Activated naive CD4-positive, alpha-beta T cell (primary cell): ENCODE measurements around the gene IGF2R.
"Not testable (repeated sequence)": the region's sequence is repeated elsewhere in the genome, so short reads cannot be mapped to it uniquely, and the experiment has no call there.

Source experiments
- DNase-seq, 4 experiments: peaks; one replicate each; lab custom pipeline; 2025; lab: John Stamatoyannopoulos, UW

Gene IGF2R

DNA sequence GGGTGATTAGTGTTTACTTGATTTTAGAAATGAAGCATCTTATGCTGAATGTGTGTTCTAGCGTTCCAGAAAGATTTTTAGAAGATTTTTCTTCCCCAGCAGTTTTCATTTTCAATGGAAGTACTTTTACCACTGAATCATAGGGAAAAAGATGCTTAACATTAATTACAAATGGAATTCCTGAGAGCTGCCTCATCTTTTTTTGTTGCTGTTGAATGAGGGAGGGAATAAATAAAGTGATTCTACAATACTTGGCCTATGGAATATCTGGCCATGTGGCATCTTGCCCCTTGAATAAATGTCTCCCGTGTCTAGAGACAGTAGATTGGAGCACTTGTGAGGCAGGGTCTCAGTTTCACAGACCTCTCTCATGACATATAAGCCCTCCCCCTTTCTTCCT lies 108.6 kb downstream of the IGF2R start:
- DNase-seq = no peak

DNA sequence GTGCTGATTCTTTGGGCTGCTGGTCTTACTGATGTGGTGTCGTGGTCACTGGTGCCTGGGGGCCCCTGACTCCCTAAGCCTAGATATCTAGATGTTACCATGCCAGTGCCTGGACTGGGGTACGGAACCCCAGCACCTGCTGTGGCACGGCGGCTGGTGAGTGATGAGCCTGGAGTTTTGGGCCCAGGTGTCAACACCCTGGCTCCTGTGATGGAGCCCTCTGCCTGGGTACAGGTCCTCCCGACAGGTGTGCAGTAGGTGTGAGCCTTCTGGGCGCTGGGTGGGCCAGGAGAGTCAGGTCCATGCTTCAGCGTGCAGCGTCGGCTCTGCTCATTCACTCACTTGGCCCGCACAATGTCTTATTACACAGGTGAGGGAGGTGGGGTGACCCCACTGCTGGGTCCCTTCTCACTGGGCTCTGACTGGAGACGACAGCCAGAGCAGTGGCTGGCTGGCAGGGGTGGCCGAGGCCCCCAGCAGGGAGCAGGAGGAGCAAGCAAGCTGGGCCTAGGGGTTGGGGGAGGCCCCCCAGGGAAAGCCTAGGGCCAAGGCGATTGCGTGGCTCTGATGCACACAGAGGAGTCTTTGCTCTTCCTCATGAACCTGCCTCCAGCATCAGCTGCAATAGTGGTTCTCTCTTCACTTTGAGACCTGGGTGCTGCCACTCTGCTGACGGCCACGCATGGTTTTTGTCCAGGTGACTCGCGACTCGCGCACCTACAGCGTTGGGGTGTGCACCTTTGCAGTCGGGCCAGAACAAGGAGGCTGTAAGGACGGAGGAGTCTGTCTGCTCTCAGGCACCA lies 110.2 kb downstream of the IGF2R start:
- DNase-seq = no peak

DNA sequence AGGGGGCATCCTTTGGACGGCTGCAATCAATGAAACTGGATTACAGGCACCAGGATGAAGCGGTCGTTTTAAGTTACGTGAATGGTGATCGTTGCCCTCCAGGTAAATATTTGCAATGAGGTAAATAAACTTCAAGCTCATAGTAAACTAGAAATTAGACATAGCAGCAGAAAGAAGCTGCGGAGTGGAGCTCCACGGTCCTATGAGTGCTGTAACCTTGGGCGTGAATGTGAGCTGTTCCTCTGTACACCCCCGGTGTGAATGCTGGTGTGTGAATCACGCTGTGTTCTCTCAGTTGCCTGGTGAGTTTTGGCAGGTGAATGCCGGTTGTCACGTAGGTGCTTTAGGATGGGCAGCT lies 110.8 kb downstream of the IGF2R start:
- no peak for DNase-seq

DNA sequence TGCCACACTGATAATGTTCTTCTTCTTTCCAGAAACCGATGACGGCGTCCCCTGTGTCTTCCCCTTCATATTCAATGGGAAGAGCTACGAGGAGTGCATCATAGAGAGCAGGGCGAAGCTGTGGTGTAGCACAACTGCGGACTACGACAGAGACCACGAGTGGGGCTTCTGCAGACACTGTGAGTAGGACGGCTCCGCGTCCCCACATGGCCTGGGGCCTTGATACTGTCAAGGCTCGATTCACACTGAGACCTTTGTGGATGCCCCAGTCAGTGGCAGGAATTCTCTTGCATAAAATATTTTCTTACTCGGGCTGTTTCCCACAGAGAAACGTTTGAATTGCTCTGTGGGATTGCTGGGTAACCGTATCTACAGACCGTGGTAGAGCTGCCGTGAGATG lies 111.2 kb downstream of the IGF2R start:
- DNase-seq = no peak

DNA sequence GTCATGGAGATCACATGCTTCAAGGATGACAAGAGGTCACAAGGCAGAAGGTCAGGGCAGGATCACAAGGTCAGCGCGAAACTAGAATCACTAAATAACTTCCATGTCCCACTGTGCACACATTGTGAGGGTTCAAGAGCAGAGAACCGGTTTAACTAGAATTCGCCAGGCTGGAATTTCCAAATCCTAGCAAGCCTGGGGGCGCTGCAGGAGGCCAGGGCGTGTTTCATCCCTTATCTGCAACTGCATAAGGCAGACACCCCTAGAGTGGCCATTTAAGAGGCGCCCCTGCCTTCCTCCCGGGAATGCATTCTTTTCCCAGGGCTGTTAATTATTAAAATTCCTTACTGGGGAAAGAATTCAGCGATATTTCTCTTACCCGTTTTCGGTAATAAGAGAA lies 112.5 kb downstream of the IGF2R start:
- DNase-seq = no peak

DNA sequence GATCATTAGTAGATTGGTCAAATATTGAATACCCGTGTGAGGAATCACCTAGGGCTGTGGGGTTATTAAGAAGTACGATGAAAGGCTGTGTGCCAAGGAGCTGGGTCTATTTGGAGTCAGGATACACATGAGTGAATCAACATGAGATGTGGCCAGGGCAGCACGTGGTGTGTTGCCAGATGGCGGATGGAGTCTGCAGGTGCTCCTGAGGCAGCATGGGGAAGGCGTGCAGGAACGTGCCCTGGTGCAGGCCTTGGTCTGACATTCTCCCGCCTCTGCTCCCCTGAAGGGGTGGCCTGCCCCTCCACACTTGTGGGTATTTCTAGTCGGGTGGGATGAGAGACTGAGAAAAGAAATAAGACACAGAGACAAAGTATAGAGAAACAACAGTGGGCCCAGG lies 113.7 kb downstream of the IGF2R start:
- no peak for DNase-seq

DNA sequence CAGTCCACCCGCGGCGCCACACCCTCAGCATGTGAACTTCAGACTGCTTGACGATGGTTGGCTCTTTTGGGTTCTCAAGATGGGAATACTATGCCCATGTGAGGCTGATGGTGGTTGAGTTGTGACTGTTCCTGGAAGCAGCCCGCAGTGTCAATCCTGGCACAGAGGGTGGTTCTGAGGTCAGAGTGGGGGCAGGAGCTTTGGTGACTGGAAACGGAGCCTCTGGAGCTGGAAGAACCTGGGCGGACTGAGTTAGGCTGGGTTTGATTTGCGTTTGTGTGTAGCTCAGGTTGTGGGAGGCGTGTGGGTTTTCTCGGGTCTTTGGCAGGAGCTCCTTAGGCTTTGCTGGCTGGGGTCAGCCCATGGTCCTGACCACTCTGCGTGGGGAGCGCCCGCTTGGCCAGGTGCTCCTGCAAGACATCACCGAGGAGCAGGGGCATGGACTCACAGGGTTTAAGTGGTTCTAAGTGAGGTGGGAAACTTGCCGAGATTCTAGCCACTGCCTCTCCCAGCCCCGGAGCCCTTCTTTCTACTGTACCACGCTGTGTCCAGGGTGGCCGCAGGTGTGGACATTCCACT lies 115.4 kb downstream of the IGF2R start:
- DNase-seq = no peak

DNA sequence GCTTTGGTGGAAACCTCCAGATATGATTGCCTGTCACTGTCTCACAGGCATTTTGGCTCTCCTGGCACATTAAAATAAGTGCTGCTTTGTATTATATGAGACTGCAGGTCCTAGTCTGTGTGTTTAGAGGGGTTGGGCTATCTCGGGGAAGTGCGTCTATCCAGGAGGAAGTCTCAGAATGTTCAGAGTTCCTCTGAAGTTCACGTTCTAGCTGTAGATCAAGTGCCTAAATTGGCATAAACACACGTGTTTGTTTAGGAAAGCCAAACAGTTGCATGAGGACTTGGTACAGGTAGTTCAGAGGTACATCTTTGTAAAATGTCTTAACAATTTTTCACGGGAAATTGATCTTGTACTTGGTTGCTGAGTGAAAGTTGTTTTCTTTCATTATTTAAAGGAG lies 116.3 kb downstream of the IGF2R start:
- no peak for DNase-seq

DNA sequence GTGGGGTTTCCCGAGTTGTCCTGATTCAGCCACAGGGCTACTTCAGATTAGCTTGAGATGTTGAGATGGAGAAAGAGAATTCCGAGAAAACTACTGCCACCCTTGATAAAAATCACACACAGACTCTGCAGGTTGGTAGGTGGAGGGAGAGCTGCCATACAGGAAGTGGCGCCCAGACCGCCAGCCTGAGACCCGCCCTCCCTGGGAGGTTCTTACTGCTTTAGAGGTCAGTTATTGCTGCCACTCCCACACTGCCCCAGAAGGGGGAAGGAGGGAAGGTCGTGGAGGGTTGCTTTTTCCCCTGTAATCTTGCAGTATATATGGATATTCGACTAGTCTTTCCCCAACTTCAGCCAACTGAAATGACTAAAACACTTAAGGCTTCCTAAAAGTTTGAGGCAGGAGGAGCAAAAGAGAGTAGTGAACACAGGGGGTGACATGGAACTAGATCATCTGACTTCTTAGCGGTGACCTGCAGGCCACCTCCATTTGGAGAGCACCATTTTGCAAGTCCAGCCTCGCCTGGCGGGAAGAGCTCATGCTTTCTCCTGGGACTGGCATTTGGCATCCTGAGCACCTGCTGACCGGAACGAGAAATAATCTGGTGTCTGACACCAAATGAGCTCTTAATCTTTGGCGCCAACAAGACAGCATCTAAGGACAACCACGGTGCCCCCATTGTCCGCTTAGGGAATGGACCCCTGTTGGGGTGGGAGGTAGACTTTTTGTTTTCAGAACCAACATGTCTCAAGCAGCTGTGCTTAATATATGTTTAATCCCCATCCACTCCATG lies 117.0 kb downstream of the IGF2R start:
- no peak for DNase-seq

DNA sequence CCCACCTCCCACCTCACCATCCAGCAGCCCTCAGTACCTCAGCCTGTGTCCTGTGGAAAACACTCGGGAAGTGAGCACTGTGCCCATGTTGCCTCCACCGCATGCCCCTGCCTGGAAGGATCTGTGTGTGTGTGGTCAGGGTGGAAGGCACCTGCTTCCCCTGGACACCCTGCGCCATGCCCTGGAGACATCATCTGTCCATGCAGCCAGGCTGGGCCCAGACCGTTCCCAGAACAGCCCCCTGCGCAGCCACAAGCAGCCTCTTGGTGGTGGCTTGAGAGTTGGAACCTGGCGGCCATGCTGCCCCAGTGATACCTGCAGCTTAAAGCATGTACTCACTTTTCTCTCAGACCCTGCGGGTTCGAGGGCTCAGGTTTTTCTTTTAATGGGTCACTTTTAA lies 117.9 kb downstream of the IGF2R start:
- no peak for DNase-seq

DNA sequence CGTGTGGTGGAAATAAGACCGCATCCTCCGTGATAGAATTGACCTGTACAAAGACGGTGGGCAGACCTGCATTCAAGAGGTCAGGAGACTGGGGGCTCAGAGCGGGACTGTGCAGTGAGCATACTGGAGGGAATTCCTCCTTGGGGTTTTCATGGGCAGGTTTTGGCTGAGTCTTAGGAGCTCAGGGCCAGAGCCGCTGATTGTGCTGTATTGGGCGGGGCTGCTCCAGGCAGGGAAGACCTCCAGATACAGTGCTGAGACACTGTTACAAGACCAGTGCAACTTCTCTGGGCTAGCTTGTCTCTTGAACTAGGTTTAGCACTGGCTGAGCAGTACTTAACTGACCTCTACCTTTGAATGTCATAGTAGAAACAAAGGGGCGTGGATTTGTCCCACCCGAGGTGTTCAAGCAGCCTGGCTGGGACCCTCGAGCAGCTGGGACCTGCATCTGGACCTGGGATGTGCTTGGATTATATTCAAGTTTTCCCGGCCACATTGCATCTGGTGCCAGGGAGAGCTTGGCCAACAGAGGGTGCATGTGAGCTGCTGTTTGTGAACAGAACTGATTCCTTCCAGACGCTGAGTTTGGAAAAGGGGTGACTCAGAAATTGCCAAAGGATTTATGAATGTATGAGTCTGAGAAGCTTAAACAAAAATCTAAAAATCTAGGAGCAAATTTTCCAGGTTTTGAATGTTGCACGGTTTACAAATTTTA lies 119.3 kb downstream of the IGF2R start:
- DNase-seq = no peak

DNA sequence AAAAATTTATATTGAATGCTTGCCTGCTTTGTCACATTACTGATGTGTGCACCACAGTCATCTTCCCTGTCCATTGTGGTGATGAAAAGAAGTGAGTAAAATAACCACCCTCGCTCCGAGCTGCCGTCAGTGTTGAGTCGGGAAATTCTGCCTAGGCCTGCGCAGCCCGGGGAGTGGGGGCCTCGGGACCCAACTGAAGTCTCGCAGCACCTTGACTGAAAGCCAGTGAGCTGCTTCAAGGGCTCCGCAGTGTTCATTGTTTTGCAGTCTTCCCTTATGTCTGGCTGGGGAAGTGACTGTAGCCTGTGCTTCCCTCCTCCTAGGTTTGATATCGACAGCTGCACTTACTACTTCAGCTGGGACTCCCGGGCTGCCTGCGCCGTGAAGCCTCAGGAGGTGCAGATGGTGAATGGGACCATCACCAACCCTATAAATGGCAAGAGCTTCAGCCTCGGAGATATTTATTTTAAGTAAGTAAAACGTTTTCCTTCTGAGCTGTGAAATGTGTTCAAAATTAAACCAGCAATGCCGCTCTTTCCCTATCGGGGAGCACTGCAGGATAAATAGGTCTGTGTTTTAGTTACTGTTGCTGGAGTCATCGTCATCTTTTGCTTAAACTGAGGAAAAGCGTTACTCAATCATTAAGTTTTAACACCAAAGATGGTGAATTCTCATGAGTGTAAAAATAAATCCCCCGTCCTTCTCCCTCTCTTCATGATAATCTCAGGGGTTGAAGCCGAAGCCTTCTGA lies 120.1 kb downstream of the IGF2R start:
- no peak for DNase-seq

DNA sequence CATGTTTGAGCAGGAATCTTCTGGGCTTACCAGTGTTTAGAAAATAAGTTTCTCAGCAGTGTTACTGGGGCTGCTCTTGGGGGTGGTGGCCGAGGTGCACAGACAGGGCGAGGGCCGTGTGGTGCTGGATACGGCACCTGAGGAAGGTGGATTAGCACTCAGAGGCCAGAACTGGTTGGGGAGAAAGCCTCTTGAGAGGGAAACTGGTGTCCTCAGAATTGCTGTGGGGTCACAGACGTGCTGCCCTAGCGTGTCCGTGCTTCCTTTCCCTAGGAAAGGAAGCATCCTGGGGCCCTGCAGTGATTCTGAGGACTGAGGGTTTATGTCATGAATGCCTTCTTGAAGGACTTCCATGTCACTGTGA lies 120.6 kb downstream of the IGF2R start:
- DNase-seq = no peak

DNA sequence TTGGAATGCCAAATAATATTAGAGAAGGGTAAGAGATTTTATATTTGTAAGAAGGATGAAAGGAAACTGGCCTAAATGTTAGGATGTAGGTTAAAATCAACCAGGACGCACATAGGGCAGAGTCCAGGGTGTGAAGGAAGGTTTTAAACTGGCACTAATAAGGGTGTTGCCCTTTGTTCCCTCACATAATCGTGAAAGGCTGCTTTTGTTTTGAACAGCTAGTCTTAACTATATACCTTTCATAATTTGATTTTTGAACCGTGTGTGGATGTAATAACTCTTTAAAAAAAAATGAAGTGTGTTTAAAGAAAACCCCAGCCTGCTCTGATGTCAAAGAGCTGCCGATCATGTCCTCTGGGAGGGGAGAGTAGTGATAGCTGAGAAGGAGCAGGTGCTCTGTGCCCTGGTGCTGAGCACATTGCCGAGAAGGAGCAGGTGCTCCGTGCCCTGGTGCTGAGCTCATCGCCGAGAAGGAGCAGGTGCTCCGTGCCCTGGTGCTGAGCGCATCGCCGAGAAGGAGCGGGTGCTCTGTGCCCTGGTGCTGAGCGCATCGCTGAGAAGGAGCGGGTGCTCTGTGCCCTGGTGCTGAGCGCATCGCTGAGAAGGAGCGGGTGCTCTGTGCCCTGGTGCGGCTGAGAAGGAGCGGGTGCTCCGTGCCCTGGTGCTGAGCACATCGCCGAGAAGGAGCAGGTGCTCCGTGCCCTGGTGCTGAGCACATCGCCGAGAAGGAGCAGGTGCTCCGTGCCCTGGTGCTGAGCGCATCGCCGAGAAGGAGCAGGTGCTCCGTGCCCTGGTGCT lies 121.8 kb downstream of the IGF2R start:
- not testable (repeated sequence) for DNase-seq

DNA sequence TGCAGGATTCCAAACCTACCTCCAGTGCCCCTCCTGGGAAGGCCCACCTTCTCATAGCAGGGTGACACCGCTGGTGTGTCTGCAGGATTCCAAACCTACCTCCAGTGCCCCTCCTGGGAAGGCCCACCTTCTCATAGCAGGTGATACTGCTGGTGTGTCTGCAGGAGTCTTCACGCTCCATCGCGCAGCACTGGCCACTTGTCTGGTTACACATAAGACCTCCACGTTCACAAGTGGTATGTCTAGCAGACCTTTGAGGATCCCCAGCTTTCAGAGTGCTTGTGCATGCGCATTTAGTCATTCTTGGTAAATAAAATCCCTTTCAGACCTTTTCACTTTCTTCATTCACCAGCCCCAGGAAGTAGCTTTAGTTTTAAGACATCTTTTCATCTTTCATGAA lies 123.3 kb downstream of the IGF2R start:
- DNase-seq = not testable (repeated sequence)

DNA sequence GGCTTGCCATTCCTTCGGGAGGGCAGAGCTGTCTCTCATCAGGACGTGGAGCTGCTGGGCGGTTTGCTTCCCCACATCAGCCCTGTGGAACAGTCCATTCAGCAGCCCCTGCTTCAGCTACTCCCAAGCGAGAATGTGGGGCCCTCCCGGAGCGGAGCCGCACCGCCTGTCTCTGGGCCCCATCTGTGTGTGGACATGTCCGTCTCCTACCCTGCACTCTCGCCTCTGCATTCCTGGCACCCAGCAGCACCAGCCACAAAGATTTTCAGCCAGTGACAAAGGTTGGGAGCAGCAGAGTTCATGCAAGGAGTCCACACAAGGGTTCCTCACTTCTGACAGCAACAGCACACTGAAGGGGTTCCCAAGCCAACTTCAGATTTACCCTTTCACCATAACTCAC lies 123.7 kb downstream of the IGF2R start:
- no peak for DNase-seq

DNA sequence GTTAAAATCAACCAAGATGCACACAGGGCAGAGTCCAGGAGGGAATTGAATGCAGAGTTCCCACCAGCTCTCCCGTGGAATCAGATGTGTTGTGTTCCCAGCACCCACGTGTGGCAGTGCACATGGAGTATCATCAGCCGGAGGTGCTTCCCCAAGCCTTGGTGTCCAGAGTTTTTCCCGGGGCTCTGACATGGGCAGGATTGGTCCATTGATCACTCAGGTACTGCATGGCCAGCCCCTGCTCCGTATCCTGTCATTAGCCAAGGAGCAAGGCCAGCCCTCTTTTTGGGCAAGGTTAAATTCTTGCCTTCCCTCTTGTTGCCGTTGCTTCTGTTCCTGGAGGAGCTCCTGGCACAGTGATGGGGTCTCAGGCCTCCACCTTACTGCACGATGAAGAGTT lies 124.2 kb downstream of the IGF2R start:
- DNase-seq = no peak

DNA sequence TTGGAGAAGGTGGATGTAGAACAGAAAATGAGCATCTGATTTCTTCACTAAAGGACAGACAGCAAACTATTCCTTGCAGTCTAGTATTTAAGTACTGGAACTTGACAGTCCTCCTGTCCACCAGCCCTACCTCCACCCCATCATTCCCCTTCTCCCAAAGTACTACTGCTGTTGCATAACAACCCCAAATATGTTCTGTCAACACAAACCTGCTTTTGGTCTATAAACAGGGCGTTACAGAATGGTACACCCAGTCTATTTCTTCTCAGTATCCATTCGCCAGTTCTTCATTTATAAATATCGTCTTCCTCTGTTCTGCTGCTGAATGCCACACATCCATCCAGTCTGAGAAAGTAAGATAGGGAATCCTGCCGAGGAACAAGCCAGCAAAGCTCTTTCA lies 125.1 kb downstream of the IGF2R start:
- DNase-seq = no peak

DNA sequence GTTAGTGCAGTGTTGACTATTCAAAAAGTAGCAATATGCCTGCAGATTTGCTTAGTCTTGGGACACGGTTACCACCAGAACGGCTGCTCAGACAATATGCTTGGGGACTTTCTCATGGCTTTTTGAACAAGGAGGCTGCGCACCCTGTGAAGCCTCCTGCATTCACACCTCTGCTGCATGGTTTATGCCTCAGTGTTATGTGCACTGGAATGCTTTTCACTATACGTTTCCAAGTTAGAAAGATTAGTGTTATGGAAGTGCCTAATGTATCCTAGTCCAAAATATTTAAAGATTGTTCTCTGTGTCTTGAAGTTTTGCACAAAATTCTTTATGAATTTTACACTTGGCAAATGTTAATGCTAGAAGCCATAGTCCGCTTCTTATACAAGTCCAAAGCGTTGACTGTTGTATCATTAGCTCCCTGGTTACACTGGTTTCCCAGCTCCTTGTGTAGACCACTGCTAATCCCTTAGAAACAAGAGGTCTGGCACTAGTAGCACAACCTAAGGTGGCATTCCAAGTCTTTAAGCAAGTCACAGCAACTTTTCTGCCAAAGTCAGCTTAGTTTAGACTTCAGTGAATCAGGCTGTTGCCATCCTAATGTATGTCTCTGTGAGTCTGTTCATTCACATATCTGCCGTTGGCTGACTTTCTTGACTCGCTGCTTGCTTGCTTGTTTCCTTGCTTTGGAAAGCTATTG lies 126.4 kb downstream of the IGF2R start:
- no peak for DNase-seq
